ENCODE data around the gene ADGRG1. TPM values are rescaled to one million over a fixed set of nuclear protein-coding genes. Genes with fewer than 3 reads are reported as not detected.
A peak's percentile ranks its signal among the peaks of the same experiment; 100 is the strongest.

ADGRG1 gene
- total RNA-seq, 1 donor from 2014 or later: 19.6 TPM

GRCh38 chr16:57647136-57647875, 18.9 kb downstream of the ADGRG1 start:
- FAIRE-seq (no peak), DNase-seq (ENCODE audit: low spot score in 2 of 2) (no peak)

GRCh38 chr16:57648125-57648524, 19.7 kb downstream of the ADGRG1 start:
- DNase-seq (ENCODE audit: low spot score in 2 of 2): no peak
- no peak for FAIRE-seq

- no peak for FAIRE-seq
- peak; percentile 84 to 92 for DNase-seq (ENCODE audit: low spot score in 2 of 2)
Observed at GRCh38 chr16:57648581-57649442, 20.4 kb downstream of the ADGRG1 start.

- no peak for FAIRE-seq
Observed at GRCh38 chr16:57649443-57649751, 21.0 kb downstream of the ADGRG1 start.

GRCh38 chr16:57649846-57650245, 21.4 kb downstream of the ADGRG1 start:
- FAIRE-seq: no peak
- DNase-seq (ENCODE audit: low spot score in 2 of 2): no peak

More at GRCh38 chr16:57649443-57649751, 21.0 kb downstream of the ADGRG1 start:
- DNase-seq (ENCODE audit: low spot score in 2 of 2): no peak

GRCh38 chr16:57651344-57652333, 23.2 kb downstream of the ADGRG1 start:
- FAIRE-seq (no peak), DNase-seq (ENCODE audit: low spot score in 2 of 2) (no peak)

GRCh38 chr16:57652695-57653471, 24.5 kb downstream of the ADGRG1 start:
- FAIRE-seq (no peak), DNase-seq (ENCODE audit: low spot score in 2 of 2) (no peak)

GRCh38 chr16:57653936-57654335, 25.5 kb downstream of the ADGRG1 start:
- DNase-seq (ENCODE audit: low spot score in 2 of 2) (no peak), FAIRE-seq (no peak)

GRCh38 chr16:57656342-57656955, 28.0 kb downstream of the ADGRG1 start:
- DNase-seq (ENCODE audit: low spot score in 2 of 2): no peak
- FAIRE-seq: no peak

- FAIRE-seq (no peak), DNase-seq (ENCODE audit: low spot score in 2 of 2) (no peak)
Observed at GRCh38 chr16:57657228-57657627, 28.8 kb downstream of the ADGRG1 start.

- DNase-seq (ENCODE audit: low spot score in 2 of 2) (no peak), FAIRE-seq (no peak)
Observed at GRCh38 chr16:57658130-57658877, 29.9 kb downstream of the ADGRG1 start.

GRCh38 chr16:57658878-57659674, 30.6 kb downstream of the ADGRG1 start:
- FAIRE-seq: no peak
- DNase-seq (ENCODE audit: low spot score in 2 of 2): no peak

- FAIRE-seq (no peak), DNase-seq (ENCODE audit: low spot score in 2 of 2) (no peak)
Observed at GRCh38 chr16:57660715-57661463, 32.5 kb downstream of the ADGRG1 start.

GRCh38 chr16:57661510-57661909, 33.1 kb downstream of the ADGRG1 start:
- FAIRE-seq (no peak), DNase-seq (ENCODE audit: low spot score in 2 of 2) (no peak)

- FAIRE-seq (no peak), DNase-seq (ENCODE audit: low spot score in 2 of 2) (no peak)
Observed at GRCh38 chr16:57661936-57662906, 33.8 kb downstream of the ADGRG1 start.

- no peak for FAIRE-seq
- DNase-seq (ENCODE audit: low spot score in 2 of 2): no peak
Observed at GRCh38 chr16:57663436-57663835, 35.0 kb downstream of the ADGRG1 start.

Measured in frontal cortex (tissue), 4 donors.